Endometrial microvascular endothelial cells (primary cell): ENCODE results near the gene PLEKHF1. TPM values are rescaled to one million over a fixed set of nuclear protein-coding genes. Genes with fewer than 3 reads are reported as not detected.

Experiments used
- in situ Hi-C: cut with HindIII; loops from 2 replicates; pipeline ENCODE4 v1.10.0; 2017; ENCODE audit warnings: low sequenced_read_pairs, low pct_unique_long_range_greater_than_20kb; ENCODE audit errors: inconsistent ontology term
- total RNA-seq: library from RNA; depleted of rRNA; stranded (reverse); fragments of >200 nt; gene quantifications from one replicate; pipeline ENCODE4 v1.2.3, GENCODE V29; 2015; ENCODE audit errors: inconsistent ontology term

Gene PLEKHF1
- total RNA-seq, 1 donor from 2014 or later = 7.8 TPM

- in situ Hi-C loops = loop anchor here (10.0 kb wide), 1 partner anchor 108 kb away; the partner anchor contains the start of gene POP4
These were observed 47.7 kb downstream of the PLEKHF1 start for GRCh38 chr19:29712744-29713516.

GRCh38 chr19:29714371-29714952, 49.2 kb downstream of the PLEKHF1 start:
- in situ Hi-C loops = loop anchor here (10.0 kb wide), 1 partner anchor 110 kb away; the partner anchor contains the start of gene POP4

- in situ Hi-C loops = loop anchor here (10.0 kb wide), 1 partner anchor 110 kb away; the partner anchor contains the start of gene POP4
These were observed 49.9 kb downstream of the PLEKHF1 start, which contains the start of gene C19orf12 for GRCh38 chr19:29714953-29715700. Gene C19orf12 (minus strand): TSS chr19:29715261. CDS start chr19:29708413, 6,848 bp downstream.

GRCh38 chr19:29715701-29716581, 50.7 kb downstream of the PLEKHF1 start:
- in situ Hi-C loops = loop anchor here (10.0 kb wide), 1 partner anchor 111 kb away; the partner anchor contains the start of gene POP4

GRCh38 chr19:29717051-29717450, 51.8 kb downstream of the PLEKHF1 start:
- in situ Hi-C loops = loop anchor here (10.0 kb wide), 1 partner anchor 112 kb away; the partner anchor contains the start of gene POP4

- in situ Hi-C loops = no loop called here
These were observed 58.9 kb downstream of the PLEKHF1 start for GRCh38 chr19:29724102-29724641.

GRCh38 chr19:29724746-29725145, 59.5 kb downstream of the PLEKHF1 start:
- in situ Hi-C loops = no loop called here

Other genes starting within 250 kb of the PLEKHF1 start
- gene VSTM2B, start 139.5 kb upstream of the PLEKHF1 start, total RNA-seq = not detected
- 56.7 TPM for gene POP4, start 59.2 kb upstream of the PLEKHF1 start, total RNA-seq
- gene C19orf12, start 49.8 kb downstream of the PLEKHF1 start, total RNA-seq = 30.4 TPM
- gene CCNE1, start 146.5 kb downstream of the PLEKHF1 start, total RNA-seq = 7.9 TPM